ENCODE results near the gene KRTAP4-12.

KRTAP4-12 gene

GRCh38 chr17:41082626-41083025, 41.4 kb downstream of the KRTAP4-12 start:
- Histone ChIP-seq H3K79me2 (ENCODE audit: control insufficient read depth, insufficient read depth, low read length) (no peaks in the 10 kb centered on the region), H3K4ac (ENCODE audit: low read depth, low read length) (no peak overlapping the region), H3K4me1 (ENCODE audit: control insufficient read depth, low read depth, low read length) (no peaks in the 10 kb centered on the region), H4K8ac (ENCODE audit: low read depth, low read length) (no peak overlapping the region), H3K27me3 (ENCODE audit: insufficient read depth, low read length, poor library complexity) (no peaks in the 10 kb centered on the region), H3K27ac (ENCODE audit: low read depth, low read length) (no peak overlapping the region), H3K4me2 (ENCODE audit: low read length) (no peak overlapping the region), H2BK120ac (ENCODE audit: low read depth, low read length) (no peak overlapping the region), H3K9ac (ENCODE audit: low read length) (no peak overlapping the region), H3K18ac (ENCODE audit: low read length) (no peak overlapping the region), H3K79me1 (ENCODE audit: low read length) (no peaks in the 10 kb centered on the region), H4K5ac (ENCODE audit: low read length) (no peak overlapping the region), H2BK5ac (ENCODE audit: low read length) (no peak overlapping the region), H3K36me3 (ENCODE audit: control insufficient read depth, insufficient read depth, low read length) (no peaks in the 10 kb centered on the region), H3K4me3 (ENCODE audit: low read length) (no peak overlapping the region), H2BK15ac (replicated peaks; ENCODE audit: low read depth) (no peak overlapping the region), H2AK5ac (ENCODE audit: low read length) (no peak overlapping the region), H3K23ac (ENCODE audit: low read length) (no peak overlapping the region), H3K56ac (ENCODE audit: low read length) (no peak overlapping the region)
- no peak for DNase-seq
- WGBS (ENCODE audit: extremely low coverage, insufficient coverage, low lambda C conversion rate) = no CpG with 5 or more reads among the region's 4 CpGs

GRCh38 chr17:41076788-41077187, 47.2 kb downstream of the KRTAP4-12 start:
- Histone ChIP-seq H3K56ac (ENCODE audit: low read length) (no peak overlapping the region), H3K4me2 (ENCODE audit: low read length) (no peak overlapping the region), H3K27me3 (ENCODE audit: insufficient read depth, low read length, poor library complexity) (no peaks in the 10 kb centered on the region), H3K4me3 (ENCODE audit: low read length) (no peak overlapping the region), H3K27ac (ENCODE audit: low read depth, low read length) (no peak overlapping the region), H3K4ac (ENCODE audit: low read depth, low read length) (no peak overlapping the region), H3K23ac (ENCODE audit: low read length) (no peak overlapping the region), H4K8ac (ENCODE audit: low read depth, low read length) (no peak overlapping the region), H3K18ac (ENCODE audit: low read length) (no peak overlapping the region), H3K79me1 (ENCODE audit: low read length) (no peaks in the 10 kb centered on the region), H3K79me2 (ENCODE audit: control insufficient read depth, insufficient read depth, low read length) (no peaks in the 10 kb centered on the region), H3K9ac (ENCODE audit: low read length) (no peak overlapping the region), H2BK15ac (replicated peaks; ENCODE audit: low read depth) (no peak overlapping the region), H3K36me3 (ENCODE audit: control insufficient read depth, insufficient read depth, low read length) (no peaks in the 10 kb centered on the region), H2AK5ac (ENCODE audit: low read length) (no peak overlapping the region), H3K4me1 (ENCODE audit: control insufficient read depth, low read depth, low read length) (no peaks in the 10 kb centered on the region), H4K5ac (ENCODE audit: low read length) (no peak overlapping the region), H2BK120ac (ENCODE audit: low read depth, low read length) (no peak overlapping the region), H2BK5ac (ENCODE audit: low read length) (no peak overlapping the region)
- DNase-seq = no peak

- Histone ChIP-seq H2BK5ac (ENCODE audit: low read length) (no peak overlapping the region), H4K8ac (ENCODE audit: low read depth, low read length) (no peak overlapping the region), H2BK120ac (ENCODE audit: low read depth, low read length) (no peak overlapping the region), H3K4ac (ENCODE audit: low read depth, low read length) (no peak overlapping the region), H3K23ac (ENCODE audit: low read length) (no peak overlapping the region), H2BK15ac (replicated peaks; ENCODE audit: low read depth) (no peak overlapping the region), H2AK5ac (ENCODE audit: low read length) (no peak overlapping the region), H3K56ac (ENCODE audit: low read length) (no peak overlapping the region), H3K36me3 (ENCODE audit: control insufficient read depth, insufficient read depth, low read length) (no peaks in the 10 kb centered on the region), H3K79me1 (ENCODE audit: low read length) (no peaks in the 10 kb centered on the region), H3K27ac (ENCODE audit: low read depth, low read length) (no peak overlapping the region), H3K79me2 (ENCODE audit: control insufficient read depth, insufficient read depth, low read length) (no peaks in the 10 kb centered on the region), H3K9ac (ENCODE audit: low read length) (no peak overlapping the region), H3K4me2 (ENCODE audit: low read length) (no peak overlapping the region), H4K5ac (ENCODE audit: low read length) (no peak overlapping the region), H3K4me1 (ENCODE audit: control insufficient read depth, low read depth, low read length) (no peaks in the 10 kb centered on the region), H3K18ac (ENCODE audit: low read length) (no peak overlapping the region), H3K27me3 (ENCODE audit: insufficient read depth, low read length, poor library complexity) (no peaks in the 10 kb centered on the region), H3K4me3 (ENCODE audit: low read length) (no peak overlapping the region)
- WGBS (ENCODE audit: extremely low coverage, insufficient coverage, low lambda C conversion rate) = no CpG with 5 or more reads among the region's 2 CpGs
- no peak for DNase-seq
Observed at GRCh38 chr17:41073676-41074075, 50.3 kb downstream of the KRTAP4-12 start.

Data from mesendoderm (in vitro differentiated cells).